Stimulated activated CD8-positive, alpha-beta memory T cell treated with anti-CD3 and anti-CD28 coated beads, Interleukin-7, amount 100 ng/mL, for 1 hour (primary cell): Measurements from ENCODE around the gene MITF.

ENCODE experiments used
- DNase-seq, 2 donors: peaks; one replicate each; pipeline ENCODE4 v3.0.0-alpha.2; 2020; ENCODE audit warnings: low read depth in 2 of 2

The MITF gene

DNA sequence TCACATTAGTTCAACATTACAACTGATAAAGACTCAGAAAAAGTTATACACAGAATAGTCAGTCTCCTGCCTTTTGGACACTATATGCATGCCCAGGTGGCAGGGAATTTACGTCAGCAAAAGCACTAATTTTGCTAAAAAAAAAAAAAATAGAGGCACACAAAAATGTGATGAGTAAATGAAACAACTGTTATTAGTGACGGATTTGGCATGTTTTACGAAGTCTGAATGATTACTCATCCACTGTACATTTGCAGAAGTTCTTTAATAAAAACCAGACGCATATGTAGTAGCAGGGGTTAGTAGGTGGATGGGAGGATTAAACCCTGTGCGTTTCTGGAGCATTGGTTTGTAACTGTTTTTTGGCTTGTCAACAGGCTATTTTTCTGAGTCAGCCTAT lies 99.0 kb downstream of the MITF start:
- no peak for DNase-seq

DNA sequence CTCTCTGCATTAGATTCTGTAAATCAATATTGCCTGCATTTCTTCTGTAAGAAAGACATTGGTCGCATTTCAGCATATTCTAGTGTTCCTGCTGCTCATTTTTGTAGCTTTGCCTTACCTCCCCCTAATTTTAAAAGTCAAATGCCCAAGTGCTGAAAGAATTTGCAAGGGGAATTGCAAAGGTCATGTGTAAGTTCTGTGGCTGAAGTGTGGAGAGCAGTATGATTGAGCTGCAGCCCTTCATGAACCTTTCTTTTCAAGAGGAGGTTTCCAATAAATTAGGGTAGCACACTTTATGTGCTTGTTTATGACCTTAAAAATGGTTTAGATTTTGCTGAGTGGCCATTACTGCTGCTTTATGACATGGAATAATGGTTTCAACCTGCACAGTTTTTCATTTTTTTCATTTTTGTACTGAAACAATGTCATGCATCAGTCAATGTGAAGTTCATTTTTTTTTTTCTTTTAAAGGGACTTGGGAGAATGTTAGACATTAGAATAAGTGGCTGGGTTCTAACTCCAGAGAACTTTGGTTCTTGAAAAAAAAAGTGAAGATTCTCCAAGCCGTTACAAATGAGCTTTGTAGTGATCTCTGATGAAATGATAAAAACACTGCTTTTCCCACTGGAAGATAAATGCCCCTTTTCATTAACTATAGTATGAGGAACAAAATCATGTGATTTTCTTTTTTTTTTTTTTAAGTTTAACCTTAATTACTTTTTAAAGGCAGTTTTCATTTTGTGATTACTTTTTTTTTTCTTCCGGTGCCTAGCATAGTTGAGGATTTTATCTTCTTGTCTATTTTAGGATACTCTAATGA lies 99.6 kb downstream of the MITF start:
- no peak for DNase-seq

DNA sequence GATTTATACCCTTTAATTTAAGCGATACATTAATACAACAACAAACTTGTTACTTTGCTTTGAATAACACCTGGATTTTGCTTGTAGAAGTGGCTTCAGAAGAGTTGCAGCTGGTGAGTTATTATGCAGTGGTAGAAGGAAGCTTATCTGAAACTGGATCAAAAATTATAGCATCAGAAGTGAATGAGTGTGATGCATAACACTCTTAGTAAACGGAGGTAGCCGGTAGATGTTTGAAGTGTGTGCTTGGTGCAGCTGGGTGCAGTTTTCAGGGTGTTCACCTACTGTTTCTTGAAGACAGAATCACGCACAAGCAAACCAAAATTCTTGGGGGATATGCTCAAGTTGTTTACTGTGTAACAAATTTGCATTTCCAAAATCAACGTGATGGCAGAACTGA lies 103.1 kb downstream of the MITF start:
- DNase-seq: no peak

- DNase-seq: no peak
Observed at GRCh38 chr3:69842789-69843188, 103.5 kb downstream of the MITF start.

- no peak for DNase-seq
Observed at GRCh38 chr3:69844706-69845105, 105.4 kb downstream of the MITF start.

DNA sequence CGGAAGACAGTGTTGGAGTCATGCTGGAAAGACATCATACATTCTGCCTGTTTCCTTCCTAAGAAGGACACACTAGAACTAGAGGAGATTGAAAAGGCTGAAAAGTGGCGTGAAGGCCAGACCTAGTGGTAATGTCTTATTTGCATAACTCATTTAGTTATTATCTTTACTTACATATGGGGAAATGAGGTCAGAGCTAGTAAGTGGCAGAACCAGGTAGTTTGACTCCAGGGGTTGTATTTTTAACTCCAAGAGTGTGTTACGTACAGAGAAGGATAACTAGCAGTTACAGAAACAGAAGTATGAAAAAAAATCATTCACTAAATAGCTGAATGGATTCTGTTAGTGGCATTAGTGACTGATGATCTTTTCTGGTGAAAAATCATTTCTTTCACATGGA lies 108.0 kb downstream of the MITF start:
- DNase-seq: no peak

- DNase-seq: no peak
Observed at GRCh38 chr3:69848113-69848512, 108.8 kb downstream of the MITF start.

DNA sequence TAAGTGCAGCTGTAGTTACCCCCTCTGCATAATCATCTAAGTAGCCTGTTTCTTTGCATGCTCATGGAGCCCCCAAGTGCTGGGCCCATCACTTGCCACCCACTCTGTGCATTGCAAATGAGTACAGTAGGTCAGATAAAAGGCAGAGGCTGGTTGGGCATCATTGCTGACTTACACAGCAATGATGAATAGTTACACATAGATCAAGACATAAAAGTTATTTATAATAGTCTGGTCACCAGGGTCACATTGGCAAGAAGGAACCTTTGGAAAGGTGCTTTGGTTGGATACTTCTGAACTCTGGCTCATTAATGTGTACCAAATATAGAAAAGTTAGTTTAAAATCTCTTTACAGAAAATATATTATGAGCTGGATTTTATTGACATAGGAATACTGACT lies 111.6 kb downstream of the MITF start:
- no peak for DNase-seq

DNA sequence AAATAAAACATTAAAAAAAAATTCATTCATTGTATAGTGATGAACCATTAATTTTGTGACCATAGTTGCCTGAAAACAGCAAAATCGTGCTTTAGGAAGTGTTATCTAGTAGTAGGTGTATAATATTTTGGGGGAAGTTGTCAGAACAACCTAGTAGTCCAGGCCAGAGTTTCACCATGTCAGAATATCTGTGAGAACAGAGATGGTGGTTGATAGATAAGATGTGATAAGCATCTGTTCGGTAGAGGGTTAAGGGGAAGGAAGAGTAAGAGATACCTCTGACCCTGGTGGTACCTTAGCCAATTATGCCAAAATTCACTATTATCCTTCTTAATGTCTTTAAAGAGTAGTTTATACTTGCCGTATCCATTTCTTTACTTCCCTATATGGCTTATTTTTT lies 113.8 kb downstream of the MITF start:
- DNase-seq: no peak

GRCh38 chr3:69855436-69856162 lies 116.3 kb downstream of the MITF start:
- no peak for DNase-seq

DNA sequence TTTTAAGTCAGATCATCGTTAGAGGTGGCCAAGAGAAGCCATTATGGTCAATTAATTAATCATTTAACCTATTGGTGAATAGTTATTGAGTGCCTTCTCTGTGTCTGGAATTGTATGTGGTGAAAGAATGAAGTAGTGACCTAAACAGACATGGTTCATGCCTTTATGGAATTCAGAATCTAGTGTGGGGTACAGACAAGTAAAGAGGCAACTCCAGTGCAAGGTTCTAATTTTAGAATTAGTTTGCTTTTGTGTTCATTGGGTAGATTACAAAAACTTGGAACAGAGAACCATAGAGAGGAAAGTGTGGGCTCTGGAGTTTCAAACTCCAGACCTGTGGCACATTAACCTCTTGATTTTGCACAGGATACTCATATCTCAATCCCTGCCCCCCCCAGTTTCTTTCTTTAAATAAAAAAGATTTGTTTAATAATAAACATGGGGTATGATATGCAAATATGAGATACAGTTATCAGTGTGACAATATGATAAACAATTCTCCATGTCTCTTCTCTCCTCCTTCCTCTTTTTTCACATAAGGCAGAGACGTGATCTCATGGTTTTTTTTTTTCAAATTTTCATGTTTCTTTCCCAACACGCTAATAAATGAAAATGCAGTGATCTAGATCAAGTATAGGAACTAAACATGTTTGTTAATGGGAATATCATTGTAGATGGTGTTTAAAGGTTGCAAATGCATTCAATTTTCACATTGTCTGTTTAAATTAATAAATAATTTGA lies 117.9 kb downstream of the MITF start:
- DNase-seq: no peak

DNA sequence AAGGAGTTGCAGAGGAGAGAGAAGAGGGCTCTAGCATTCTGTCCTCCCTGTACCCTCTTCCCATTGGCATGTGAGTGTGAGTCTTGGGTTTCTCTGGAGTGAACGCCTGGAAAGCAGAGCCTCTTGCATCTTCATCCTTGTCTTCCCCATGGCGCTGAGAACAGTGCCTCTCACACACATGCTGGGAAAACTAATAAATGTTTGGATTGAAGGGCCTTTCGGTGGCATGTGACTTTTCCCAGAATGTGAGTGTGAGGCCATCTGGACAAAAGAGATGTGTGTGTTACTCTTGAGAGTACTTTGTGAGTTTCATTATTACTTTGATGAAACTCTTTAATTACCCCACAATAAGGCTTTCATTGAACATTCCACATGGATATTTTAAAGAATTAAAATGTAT lies 122.3 kb downstream of the MITF start:
- DNase-seq: no peak

- DNase-seq: no peak
Observed at GRCh38 chr3:69864141-69864540, 124.9 kb downstream of the MITF start.

DNA sequence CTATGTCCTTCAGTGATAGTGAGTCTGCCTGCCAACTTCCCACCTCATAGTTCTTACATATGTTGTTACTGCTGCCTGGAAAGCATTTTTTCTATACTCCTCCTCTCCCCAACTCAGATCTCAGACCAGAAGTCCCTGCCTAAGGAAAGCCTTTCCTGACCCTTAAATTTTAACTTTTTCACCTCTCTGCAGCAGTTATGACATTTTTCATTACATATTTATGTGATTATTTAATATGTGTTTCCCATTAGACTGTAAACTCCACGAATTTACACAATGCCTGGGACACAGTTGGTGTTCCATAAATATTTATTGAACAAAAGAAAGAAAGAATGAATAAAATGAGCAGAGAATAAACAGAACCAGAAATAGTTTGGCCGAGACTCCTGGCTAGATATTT lies 125.5 kb downstream of the MITF start:
- DNase-seq: no peak

- no peak for DNase-seq
Observed at GRCh38 chr3:69865925-69866679, 126.8 kb downstream of the MITF start.

DNA sequence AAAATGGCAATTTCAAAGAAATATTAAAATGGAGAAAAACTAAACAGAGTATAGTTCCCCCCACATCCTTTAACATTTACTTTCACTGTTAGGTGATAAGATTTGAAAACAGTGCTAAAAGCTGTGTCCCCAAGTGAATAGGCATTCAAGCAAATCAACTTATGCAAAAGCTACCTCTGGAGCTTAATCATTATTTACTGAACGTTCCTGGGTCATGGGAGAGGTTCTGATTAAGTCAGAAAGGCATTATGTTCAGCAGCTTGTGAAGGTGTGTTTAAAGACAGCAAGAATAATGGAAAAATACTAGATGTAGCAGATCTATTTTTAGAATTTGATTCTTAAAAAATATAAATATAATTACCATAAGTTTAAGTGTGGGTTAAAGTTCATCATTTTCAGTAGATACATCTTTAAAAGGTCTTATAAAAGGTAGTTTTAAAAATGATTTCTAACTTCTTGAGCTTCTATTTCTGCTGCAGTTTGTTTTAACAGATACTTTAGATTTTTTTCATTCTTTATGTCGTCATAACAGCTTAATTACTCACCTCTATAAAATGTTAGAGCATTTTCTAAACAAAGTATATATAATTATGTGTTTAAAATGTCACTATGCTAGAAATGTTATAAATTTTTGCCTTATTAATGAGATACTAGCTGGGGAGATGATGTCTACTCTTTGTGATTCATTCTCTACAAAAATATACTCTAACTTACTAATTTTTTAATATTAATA lies 127.9 kb downstream of the MITF start:
- no peak for DNase-seq

DNA sequence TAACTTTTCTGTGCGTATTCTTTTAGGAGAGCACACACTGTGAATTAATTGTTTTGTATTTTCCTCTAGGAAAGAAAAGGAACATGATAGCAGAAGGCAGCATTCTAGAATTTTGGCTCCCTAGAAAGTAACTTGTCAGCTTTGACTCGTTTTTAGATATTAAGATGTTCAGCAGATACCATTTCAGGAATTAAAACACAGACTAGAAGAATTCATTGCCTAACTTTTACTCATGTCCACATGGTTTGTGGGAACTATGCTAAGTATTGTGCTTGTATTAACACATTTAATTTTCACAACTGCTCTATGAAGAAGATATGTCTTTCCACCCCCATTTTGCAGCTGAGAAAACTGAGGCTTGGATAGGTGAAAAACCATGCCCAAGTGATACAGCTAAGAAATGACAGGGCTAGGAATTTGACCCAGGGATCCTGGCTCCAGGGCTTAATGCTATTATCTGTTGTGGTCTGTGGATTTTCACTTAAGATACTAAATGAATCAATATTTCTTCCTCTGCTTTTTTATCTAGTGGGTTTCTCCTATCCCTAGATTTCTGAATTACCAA lies 128.8 kb downstream of the MITF start:
- no peak for DNase-seq

DNA sequence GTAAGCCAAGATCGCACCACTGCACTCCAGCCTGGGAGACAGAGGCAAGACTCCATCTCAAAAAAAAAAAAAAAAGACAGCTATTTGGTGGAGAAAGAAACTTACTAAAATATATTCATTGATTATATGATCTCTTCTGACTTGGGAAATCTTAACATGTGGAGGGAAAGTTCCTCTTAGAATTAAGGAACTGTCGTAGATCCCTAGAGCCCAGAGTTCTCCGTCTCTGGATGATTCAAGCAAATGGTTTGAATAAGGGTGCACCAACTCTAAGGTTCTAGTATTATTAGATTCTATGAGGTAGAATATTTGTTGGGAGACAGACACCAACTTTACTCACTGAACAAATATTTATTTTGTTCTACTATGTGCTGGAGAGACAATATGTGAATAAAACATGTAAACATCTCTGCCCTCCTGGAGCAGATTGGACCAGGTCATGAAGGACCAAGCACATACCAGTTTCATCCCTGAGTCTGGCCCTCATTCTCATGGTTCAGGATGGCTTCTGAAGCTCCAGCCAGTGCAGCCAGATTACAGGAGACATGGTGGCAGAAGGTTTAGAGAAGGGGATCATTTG lies 129.7 kb downstream of the MITF start:
- no peak for DNase-seq

DNA sequence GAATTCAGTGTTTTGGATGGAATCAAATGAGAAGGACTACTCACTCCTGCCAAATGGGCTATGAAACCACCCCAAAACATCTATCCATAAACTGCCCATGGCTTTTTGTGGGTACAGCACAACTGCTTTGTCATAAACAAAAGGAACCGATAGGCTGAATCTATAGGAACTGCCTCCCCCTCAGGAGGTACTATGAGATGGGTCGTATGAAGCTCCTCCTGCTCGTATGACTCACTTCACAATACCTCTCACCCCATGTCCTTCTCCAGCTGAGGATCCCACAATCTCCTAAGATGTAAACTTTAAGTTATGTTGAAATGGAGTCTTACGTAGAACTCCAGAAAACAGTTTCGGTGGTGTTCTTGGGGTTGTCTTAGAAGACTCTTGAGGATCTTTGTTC lies 130.4 kb downstream of the MITF start:
- DNase-seq: no peak

GRCh38 chr3:69871251-69871650 lies 132.0 kb downstream of the MITF start:
- DNase-seq: no peak

- DNase-seq: no peak
Observed at GRCh38 chr3:69871868-69872267, 132.6 kb downstream of the MITF start.
